KOPT-K1 (cell line): ENCODE results near the gene ESYT3.

Experiments used
- H3K27ac ChIP-seq: fragments of 200-600 bp; sonication (generic); 2 replicates; pipeline ENCODE4 v1.5.1; 2016; ENCODE audit warnings: antibody characterized with exemption, mild to moderate bottlenecking, low read depth, low read length; ENCODE audit not compliant: poor library complexity, severe bottlenecking
- H3K36me3 ChIP-seq: fragments of 200-600 bp; sonication (generic); 2 replicates; pipeline ENCODE4 v1.5.1; 2017; ENCODE audit warnings: antibody characterized with exemption, mild to moderate bottlenecking, low read length, moderate library complexity; ENCODE audit not compliant: insufficient read depth
- H3K9me3 ChIP-seq: fragments of 200-600 bp; sonication (generic); 2 replicates; pipeline ENCODE4 v1.5.1; 2017; ENCODE audit warnings: antibody characterized with exemption, low read length, mild to moderate bottlenecking; ENCODE audit not compliant: insufficient read depth, poor library complexity, severe bottlenecking

Gene ESYT3

DNA sequence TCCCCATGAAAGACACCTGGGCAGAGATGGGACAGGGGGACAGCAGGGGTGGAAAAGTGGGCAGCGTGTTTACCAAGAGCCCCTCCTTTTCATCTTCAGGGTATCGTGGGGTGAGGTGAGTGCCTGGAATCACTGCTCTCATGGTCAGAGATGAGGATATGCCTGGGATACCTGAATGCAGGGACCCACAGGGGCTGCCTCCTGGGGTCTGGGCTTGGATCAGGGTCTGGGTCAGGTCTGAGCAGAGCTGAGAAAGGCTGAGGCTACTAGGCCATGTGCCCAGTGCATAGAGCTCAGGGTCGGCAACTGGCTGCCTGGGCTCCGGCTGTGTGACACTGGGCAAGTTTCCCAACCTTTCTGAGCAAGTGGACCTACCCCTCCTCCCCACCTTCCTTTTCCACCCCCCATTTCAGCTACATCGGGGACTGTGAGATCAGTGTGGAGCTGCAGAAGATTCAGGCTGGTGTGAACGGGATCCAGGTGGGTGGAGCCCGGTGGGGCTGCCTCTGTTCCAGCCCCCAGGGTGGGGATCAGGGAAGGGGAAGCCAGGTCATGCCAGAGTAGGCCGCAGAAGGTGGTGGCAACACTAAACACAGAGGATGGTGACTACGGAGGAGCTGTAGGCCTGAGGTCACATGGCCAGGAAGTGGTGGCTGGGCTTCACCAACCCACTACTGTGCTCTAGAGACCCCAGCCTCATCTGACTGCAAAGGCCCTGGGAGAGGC is 24.5 kb downstream of the ESYT3 start:
- Histone ChIP-seq H3K9me3 (no peaks in the 10 kb centered on the region), H3K27ac (no peak overlapping the region), H3K36me3 (no peaks in the 10 kb centered on the region)

GRCh38 chr3:138459619-138460535 is 25.5 kb downstream of the ESYT3 start:
- no peaks in the 10 kb centered on the region for H3K9me3 ChIP-seq
- H3K27ac ChIP-seq = no peak overlapping the region
- no peaks in the 10 kb centered on the region for H3K36me3 ChIP-seq

DNA sequence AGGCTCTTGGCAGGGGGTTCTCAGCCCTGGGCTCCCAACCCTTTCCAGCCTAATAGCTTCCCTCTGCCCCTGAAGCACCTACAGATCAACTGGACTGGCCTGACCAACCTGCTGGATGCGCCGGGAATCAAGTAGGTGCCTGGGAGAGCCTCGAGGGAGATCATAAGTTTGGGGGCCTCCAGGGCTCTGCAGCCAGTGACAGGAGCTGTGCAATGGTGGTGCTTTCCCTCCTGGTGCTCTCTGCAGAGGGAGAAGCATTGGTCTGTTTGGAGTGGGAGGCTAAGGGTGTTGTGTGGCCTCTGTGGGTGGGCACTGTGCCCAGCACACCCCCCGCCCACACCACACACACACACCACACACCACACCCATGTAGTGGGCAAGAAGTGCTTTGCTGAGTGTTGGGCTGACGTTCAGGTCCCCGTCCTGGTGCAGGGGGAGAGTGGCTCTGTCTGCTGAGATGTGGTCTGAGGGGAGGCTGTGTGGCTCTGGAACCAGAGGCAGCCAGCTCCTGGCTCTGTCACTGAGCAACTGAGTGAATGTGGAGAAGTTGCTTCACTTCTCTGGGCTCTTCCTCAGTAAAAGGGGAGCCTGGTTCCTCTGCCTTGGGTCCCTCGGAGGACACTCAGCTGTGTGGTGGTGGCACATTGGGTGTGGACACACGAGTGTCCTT is 26.3 kb downstream of the ESYT3 start:
- Histone ChIP-seq H3K27ac (no peak overlapping the region), H3K36me3 (no peaks in the 10 kb centered on the region), H3K9me3 (no peaks in the 10 kb centered on the region)

GRCh38 chr3:138461246-138461645 is 26.8 kb downstream of the ESYT3 start:
- no peaks in the 10 kb centered on the region for H3K9me3 ChIP-seq
- no peaks in the 10 kb centered on the region for H3K36me3 ChIP-seq
- H3K27ac ChIP-seq = no peak overlapping the region

- no peak overlapping the region for H3K27ac ChIP-seq
- H3K9me3 ChIP-seq = no peaks in the 10 kb centered on the region
- H3K36me3 ChIP-seq = no peaks in the 10 kb centered on the region
Observed at GRCh38 chr3:138461896-138462295, 27.5 kb downstream of the ESYT3 start.

- H3K36me3 ChIP-seq = no peaks in the 10 kb centered on the region
Observed at GRCh38 chr3:138463724-138464490, 29.5 kb downstream of the ESYT3 start.

DNA sequence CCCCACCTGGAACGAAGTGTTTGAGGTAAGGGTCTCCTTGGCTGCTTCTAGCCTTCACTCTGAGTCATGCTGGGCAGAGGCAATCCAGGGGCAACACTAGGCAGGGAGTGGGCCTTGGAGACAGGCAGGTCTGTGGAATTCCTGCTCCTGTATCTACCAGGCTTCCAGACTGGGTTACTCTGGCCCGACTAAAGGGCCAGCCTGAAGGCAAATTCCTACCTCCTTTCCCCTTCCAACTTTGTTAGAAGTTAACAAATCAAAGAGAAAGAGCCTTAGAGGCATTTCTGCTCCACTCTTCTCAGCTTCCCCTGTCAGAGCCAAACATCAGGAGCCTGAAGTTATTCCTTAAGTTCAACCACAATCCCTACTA is 30.1 kb downstream of the ESYT3 start:
- Histone ChIP-seq H3K9me3 (no peaks in the 10 kb centered on the region), H3K27ac (no peak overlapping the region), H3K36me3 (no peaks in the 10 kb centered on the region)

More at GRCh38 chr3:138463724-138464490, 29.5 kb downstream of the ESYT3 start:
- Histone ChIP-seq H3K9me3 (no peaks in the 10 kb centered on the region), H3K27ac (no peak overlapping the region)

GRCh38 chr3:138465451-138465850 is 31.0 kb downstream of the ESYT3 start:
- Histone ChIP-seq H3K9me3 (no peaks in the 10 kb centered on the region), H3K27ac (no peak overlapping the region), H3K36me3 (no peaks in the 10 kb centered on the region)

- no peaks in the 10 kb centered on the region for H3K36me3 ChIP-seq
- no peak overlapping the region for H3K27ac ChIP-seq
- H3K9me3 ChIP-seq = no peaks in the 10 kb centered on the region
Observed at GRCh38 chr3:138465925-138466324, 31.5 kb downstream of the ESYT3 start.

GRCh38 chr3:138467931-138468330 is 33.5 kb downstream of the ESYT3 start:
- no peak overlapping the region for H3K27ac ChIP-seq
- H3K9me3 ChIP-seq = no peaks in the 10 kb centered on the region
- no peaks in the 10 kb centered on the region for H3K36me3 ChIP-seq

DNA sequence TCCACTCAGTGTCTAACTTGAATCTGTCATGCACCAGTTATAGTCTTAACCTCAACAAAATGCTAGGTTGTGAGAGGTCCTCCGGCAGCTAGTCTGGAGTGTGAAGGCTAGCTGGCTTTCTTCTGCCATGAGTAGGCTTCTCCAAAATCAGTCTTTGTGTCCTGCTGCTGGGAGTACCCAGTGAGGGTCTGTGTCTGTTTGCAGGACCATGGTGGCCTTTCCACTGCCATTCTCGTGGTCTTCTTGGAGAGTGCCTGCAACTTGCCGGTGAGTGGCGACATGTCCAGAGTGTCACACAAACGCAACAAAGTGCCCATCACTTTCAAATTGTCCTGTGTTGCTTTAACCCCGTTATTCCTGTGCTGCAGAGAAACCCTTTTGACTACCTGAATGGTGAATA is 34.0 kb downstream of the ESYT3 start:
- Histone ChIP-seq H3K9me3 (no peaks in the 10 kb centered on the region), H3K27ac (no peak overlapping the region)

GRCh38 chr3:138468886-138469285 is 34.5 kb downstream of the ESYT3 start:
- Histone ChIP-seq H3K9me3 (no peaks in the 10 kb centered on the region), H3K27ac (no peak overlapping the region), H3K36me3 (no peaks in the 10 kb centered on the region)

More for the DNA sequence above, 34.0 kb downstream of the ESYT3 start:
- no peaks in the 10 kb centered on the region for H3K36me3 ChIP-seq

- no peaks in the 10 kb centered on the region for H3K36me3 ChIP-seq
- no peaks in the 10 kb centered on the region for H3K9me3 ChIP-seq
- H3K27ac ChIP-seq = no peak overlapping the region
Observed at GRCh38 chr3:138469874-138470273, 35.5 kb downstream of the ESYT3 start.

DNA sequence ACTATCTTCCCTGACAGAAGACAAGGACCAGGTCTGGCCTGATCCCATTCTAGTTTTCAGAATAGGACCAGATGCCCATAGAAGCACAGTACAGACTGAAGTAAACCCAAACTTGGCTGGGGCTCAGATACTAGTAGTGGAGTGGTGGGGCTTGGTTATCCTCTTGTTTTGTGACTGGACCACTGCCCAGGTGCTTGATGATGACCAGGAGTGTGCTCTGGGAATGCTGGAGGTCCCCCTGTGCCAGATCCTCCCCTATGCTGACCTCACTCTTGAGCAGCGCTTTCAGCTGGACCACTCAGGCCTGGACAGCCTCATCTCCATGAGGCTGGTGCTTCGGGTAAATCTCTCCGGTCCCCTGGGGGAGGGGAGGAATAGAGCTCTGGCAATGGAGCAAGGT is 36.3 kb downstream of the ESYT3 start:
- no peaks in the 10 kb centered on the region for H3K36me3 ChIP-seq
- no peak overlapping the region for H3K27ac ChIP-seq
- no peaks in the 10 kb centered on the region for H3K9me3 ChIP-seq

- H3K27ac ChIP-seq = no peak overlapping the region
- H3K36me3 ChIP-seq = no peaks in the 10 kb centered on the region
Observed at GRCh38 chr3:138471481-138471880, 37.1 kb downstream of the ESYT3 start.

More at GRCh38 chr3:138471481-138471880, 37.1 kb downstream of the ESYT3 start:
- no peaks in the 10 kb centered on the region for H3K9me3 ChIP-seq
